Left renal pelvis (tissue), 4 donors: ENCODE measurements around the gene GGT5. TPM values are rescaled to one million over a fixed set of nuclear protein-coding genes. Genes with fewer than 3 reads are reported as not detected.
"Not testable (repeated sequence)": the region's sequence is repeated elsewhere in the genome, so short reads cannot be mapped to it uniquely, and the experiment has no call there.

Experiments
- DNase-seq, 4 donors: peaks; one replicate each; pipeline ENCODE4 v3.0.0-alpha.2; 2013; ENCODE audit warnings: low read depth in 4 of 4, low spot score in 3 of 4
- polyA plus RNA-seq, 4 donors: library from polyadenylated mRNA; unstranded; fragments of 120-200 nt; gene quantifications; one replicate each; pipeline ENCODE4 v1.2.1, GENCODE V29; 2013; ENCODE audit not compliant: insufficient read length in 4 of 4

The GGT5 gene
- polyA plus RNA-seq, 4 donors: 13.6 to 29.3 (median 16.4) TPM

DNA sequence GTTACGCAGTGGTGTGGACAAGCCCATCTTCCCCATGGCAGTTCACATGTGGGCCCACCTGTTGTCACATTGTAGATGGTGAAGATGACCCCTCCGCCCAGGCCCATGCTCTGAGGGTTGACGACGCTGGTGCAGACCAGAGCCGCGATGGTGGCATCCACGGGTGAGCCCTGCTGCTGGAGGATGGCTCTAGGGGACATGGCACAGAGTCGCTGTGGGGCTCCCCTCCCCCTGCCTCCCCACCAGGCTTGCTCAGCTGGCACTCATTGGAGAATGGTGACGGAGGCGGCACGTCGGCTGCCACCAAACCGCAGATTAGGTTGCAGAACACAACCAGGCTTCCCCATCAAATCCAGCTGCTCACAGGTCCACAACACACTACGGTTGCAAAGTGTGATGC is 11.1 kb downstream of the GGT5 start:
- DNase-seq: no peak

DNA sequence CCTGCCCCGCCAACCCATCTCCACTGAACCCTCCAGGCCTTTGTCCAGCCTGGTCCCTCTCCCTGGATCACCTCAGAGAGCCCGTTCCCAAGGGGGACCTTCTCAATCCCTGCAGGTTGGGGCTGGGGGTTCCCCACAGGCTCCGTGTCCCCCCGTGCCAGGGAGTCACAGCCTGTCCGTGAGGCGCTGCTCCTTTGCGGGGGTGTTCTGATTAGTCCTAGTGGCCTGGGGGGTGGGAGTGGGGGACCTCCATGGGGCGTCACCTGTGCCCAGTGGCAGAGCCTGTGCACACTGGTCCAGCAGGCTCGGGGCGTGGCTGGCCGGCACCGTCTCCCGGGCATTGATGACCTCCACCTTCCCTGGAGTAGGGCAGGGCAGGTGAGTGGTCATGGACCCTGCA is 11.6 kb downstream of the GGT5 start:
- DNase-seq: no peak

DNA sequence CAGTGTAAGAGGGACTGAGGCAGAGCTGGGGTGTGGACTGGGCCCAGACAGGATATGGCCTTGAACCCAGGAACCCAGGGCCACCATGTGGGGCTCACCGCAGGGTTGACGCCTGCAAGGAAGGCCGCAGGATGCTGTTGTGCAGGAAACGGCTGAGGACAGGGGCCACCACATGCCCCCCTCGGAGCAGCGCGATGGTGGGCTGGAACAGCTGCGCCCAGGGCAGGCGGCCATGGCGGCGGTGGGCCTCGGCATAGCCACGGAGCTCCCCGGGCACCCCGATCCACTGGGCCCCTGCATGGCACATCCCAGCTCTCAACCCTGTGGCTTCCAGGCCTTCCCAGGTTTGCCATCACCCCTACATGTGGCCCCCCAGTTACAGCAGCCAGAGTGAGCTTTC is 12.2 kb downstream of the GGT5 start:
- DNase-seq: no peak

DNA sequence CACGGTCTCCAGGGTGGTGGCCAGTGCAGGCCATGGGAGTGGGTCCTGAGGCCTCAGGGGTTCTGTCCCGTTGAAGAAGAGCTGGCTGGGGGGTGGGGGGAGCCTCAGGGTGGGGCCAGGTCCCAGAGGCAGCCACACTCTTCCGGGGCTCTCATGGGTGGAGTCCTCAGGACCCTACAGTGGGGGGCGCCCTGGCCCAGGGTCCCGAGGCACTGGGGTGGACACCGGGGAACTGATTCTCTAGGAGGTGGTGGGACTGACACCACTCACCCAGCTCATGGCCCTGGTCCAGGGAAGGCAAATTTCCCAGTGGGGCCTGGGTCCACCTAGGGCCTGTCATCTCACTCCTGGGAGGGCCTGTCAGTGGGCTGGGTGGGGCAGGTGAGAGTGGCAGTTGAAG is 12.8 kb downstream of the GGT5 start:
- no peak for DNase-seq

DNA sequence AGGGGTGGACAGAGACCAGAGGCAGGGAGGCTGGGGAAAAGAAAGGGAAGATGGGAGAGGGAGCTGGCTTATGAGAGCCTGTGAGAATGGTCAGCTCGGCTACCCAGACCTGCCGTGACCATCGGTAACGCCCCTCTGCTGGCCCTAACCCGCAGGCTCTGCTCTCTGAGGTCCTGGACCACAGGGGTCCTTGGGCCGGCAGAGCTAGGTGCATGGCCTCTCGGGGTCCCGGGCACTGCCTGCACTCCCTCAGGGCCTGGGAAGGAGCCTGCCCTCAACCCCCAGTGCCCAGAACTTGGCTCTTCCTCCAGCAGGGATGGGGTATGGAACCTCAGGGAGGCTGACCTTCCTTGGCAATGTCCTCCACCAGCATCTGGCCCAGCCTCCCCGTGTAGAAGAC is 13.2 kb downstream of the GGT5 start:
- no peak for DNase-seq

DNA sequence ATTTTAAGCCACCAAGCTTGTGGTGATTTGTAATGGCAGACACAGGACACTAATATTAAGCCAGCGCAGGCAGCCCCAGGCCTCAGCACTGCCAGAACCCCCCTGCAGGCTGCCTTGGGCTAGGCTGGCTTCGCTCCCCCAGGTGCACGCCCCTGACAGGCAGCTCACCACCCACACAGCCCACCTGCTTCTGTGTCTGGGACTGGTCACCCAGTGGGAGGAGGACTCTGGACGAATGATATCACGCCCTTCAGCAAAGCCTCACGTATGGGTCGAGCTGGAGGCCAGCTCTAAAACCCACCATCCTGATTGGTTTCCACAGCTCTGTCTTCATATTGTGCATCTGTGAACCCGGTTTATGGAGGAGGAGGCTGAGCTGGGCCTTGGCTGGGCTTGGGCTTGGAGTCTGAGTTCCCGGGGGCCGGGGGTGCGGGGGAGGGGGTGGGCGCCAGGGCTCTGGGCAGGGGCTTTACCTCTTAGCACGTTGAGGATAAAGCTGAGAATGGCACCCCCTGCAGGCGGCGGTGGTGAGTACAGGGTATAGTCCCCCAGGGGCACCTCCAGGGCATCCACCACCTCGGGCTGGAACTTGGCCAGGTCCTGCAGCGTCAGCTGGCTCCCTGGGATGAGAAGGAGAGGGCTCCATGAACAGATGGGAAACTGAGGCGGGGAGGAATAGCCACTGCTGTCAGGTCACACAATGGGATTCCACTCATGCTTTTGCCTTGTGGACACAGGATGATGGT is 13.8 kb downstream of the GGT5 start:
- no peak for DNase-seq

DNA sequence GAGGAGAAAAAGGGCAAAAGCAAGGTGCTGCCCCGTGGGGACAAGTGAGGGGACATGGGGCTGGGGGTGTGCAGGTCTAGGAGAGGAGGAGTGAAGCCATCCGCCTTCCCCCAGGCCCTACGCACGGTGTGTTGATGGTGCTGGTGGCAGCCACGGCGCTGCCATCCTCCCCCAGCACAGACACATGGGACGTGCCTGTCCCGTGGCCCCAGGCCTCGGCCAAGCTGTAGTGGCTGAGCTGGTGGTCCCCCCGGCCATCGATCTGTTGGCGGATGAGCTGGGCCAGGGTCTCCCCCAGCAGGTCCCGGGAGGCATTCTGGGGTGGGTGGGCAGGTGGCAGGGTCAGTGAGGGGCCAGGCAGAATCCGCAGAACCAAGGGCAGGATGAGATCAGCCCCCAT is 18.9 kb downstream of the GGT5 start:
- DNase-seq: no peak

DNA sequence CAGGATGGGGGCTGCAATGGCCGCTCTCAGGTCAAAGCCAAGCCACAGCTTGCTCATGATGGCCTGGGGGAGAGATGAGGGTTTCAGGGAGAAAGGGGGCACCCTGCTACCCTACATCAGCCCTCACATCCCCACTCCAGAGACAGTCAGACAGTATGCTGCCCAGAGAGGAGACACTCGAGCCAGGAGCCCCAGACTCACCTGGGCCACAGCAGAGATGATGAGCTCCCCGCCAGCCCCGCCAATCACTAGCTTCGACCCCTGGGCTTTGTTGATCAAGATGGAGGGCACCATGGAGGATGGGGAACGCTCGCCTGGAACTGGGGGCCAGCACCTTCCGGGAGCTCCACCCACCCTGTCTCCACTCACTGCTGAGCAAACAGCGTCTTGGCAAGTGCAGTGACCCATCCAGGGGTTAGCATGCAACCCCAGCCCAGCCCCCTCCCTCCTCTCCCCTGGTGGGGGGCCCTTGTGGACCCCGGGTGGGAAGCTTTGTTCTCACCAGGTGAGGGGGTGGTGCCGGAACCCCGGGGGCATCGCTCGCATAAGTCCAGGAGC is 19.8 kb downstream of the GGT5 start:
- DNase-seq: no peak

DNA sequence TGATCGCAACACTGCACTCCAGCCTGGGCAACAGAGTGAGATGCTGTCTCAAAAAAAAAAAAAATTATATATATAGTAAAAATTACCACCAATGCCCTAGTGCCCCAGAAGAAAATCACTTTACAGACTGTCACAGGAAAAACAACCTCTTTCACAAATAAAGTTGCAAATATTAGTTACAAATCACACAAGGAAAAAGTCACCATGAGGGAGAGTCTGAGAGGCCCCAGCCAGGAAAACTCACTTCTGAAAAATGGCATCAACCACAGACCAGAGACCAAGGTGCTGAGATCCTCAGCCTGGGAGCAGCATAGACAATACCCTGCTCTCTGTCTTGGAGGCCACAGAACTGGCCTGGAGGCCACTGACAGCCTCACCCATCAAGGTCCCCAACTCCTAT is 20.4 kb downstream of the GGT5 start:
- DNase-seq: no peak

DNA sequence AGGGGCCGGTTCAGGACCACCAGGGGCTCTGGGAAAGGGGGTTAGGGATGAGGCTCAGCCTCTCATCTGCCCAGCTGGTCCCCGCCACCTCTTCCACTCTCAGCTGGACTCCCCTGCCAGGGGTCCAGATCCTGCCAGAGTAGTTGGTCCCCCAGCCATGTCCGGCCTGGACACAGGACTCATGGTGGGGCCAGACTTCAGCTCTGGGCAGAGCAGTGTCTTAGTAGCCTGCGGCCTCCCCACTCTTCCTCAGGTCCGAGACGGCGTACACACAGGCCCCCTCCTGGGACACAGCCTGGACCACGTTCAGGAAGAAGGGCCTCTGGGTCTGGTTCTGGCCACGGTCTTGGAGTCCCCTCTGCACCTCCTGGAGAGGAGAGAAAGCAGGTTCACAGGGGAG is 25.1 kb downstream of the GGT5 start:
- no peak for DNase-seq

DNA sequence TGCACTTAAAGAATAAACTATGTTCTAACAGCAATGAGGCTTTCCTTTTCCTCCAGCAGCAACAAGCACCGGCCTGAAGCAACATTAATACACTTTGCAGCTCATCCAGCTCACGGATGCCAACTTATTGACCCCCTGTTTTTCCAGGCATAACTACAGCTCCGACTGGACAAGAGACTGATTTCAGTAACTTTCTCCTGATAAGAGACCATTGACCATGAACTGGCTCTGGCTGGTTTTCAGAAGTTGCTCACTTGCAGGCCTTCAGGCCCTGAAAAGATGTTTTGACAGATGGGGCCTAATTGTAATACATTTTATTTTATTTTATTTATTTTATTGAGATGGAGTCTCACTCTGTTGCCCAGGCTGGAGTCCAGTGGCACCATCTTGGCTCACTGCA is 27.5 kb downstream of the GGT5 start:
- no peak for DNase-seq

DNA sequence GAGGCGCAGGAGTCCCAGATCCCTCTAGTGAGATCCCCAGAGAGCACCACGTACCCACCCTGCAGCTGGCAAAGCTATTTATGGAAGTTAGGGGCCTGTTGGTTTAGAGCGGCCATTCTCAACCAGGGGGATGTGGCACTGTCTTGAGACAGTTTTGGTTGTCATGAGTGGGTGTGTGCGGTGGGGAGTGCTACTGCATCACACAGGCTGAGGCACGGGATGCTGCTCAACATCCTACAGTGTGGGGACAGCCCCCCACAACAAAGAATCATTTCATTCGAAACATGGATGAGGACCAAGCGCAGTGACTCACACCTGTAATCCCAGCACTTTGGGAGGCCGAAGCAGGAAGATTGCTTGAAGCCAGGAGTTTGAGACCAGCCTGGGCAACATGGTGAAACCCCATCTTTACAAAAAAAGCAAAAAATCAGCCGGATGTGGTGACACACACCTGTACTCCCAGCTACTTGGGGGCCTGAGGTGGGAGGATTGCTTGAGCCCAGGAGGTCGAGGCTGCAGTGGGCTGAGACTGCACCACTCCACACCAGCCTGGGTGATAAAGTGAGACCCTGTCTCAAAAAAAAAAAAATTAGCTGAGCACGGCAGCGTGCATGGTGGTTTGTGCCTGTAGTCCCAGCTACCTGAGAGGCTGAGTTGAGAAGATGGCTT is 28.2 kb downstream of the GGT5 start:
- no peak for DNase-seq

DNA sequence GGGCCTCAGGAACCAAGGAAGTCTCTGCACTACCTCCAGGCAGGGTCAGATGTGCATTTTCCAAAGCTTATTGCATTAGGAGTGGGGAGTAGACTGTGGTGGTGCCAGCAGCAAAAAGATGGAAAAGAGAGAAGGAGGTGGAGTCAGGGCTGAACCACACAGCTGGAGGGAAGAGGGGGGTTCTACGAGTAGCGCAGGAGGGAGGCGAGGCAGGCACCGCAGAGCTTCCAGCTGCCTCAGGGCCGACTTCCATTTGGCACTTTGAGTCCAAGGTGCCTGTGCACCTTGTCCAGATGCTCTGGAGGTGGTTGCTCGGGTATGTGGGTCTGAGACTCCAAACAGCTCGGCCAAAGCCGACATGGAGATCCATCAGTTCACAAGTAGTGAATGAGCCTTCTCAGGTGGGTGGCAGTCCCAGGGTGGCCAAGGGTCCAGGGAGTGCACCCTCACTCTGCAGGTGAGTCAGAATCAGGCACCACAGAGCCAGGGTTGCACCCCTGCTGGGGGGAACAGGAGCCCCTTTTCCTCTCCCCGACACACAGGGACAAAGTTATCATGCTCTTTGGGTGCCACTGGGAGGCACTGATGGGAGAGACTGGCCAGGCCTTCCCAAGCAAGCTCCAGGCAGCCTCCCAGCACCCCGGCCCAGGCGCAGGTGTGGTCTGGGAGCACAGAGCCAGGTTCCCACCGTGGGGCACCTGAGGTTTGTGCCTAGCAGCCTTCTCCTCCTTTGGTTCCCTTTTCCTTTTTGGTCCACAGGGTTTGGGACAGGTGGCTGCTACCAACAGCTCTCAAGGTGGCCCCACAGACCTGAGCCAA is 30.2 kb downstream of the GGT5 start:
- no peak for DNase-seq

DNA sequence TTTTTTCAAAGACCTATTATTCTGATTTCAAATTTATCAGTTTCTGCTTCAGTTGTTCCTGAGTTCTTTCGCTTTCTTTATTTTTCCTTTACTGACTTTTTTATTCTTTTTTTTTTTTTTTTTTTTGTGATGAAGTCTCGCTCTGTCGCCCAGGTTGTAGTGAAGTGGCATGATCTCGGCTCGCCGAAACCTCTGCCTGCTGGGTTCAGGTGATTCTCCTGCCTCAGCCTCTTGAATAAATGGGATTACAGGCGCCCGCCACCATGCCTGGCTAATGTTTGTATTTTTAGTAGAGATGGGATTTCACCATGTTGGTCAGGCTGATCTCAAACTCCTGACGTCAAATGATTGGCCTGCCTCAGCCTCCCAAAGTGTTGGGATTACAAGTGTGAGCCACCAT is 31.8 kb downstream of the GGT5 start:
- not testable (repeated sequence) for DNase-seq

DNA sequence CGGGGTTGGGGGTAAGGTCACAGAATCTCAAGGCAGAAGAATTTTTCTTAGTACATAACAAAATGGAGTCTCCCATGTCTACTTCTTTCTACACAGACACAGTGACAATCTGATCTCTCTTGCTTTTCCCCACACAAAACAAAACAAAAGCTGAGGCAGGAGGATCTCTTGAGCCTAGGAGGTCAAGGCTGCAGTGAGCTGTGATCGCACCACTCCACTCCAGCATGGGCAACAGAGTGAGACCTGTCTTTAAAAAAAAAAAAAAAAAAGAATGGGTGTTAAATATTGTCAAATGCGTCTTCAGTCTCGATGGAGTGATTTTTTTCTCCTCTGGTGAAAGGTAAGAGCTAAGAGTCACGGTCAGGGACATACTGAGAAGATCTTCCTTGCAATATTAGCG is 33.2 kb downstream of the GGT5 start:
- not testable (repeated sequence) for DNase-seq

DNA sequence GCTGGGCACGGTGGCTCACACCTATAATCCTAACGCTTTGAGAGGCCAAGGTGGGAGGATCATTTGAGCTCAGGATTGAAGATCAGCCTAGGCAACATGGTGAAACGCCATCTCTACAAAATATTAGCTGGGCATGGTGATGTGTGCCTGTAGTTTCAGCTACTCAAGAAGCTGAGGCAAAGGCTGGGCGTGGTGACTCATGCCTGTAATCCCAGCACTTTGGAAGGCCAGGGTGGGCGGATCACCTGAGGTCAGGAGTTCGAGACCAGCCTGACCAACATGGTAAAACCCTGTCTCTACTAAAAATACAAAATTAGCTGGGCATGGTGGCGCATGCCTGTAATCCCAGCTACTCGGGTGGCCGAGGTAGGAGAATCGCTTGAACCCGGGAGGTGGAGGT is 34.5 kb downstream of the GGT5 start:
- not testable (repeated sequence) for DNase-seq

DNA sequence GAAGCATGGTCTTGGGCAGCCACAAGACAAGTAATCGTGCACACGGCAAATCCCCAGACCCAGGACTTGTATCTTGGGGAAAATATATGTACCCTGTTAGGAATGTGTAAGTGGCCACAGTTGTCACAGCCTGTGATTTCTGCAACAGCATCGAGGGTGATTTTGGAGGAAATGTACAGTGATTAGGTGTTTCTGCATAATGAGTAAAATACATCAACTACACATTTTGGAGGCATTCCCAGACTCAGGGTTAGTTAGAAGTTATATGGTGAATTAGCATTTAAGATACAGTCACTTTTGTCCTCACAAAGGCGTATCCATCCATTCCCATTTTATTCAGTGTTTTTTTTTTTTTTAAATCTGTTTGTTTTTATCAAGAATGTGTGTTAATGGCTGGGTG is 35.2 kb downstream of the GGT5 start:
- DNase-seq: no peak

DNA sequence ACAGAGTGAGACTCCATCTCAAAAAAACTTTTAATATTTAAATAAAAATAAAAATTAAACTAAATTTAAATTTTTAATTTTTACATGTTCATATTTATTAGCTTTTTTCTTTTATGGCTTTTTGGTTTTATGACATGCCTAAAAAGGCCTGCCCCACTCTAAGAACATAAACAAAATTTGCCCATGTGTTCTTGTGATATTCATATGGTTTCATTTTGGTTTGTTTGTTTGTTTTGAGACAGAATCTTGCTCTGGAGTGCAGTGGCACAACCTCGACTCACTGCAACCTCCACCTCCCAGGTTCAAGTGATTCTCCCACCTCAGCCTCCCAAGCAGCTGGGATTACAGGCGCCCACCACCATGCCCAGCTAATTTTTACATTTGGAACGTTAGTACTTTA is 35.9 kb downstream of the GGT5 start:
- no peak for DNase-seq

DNA sequence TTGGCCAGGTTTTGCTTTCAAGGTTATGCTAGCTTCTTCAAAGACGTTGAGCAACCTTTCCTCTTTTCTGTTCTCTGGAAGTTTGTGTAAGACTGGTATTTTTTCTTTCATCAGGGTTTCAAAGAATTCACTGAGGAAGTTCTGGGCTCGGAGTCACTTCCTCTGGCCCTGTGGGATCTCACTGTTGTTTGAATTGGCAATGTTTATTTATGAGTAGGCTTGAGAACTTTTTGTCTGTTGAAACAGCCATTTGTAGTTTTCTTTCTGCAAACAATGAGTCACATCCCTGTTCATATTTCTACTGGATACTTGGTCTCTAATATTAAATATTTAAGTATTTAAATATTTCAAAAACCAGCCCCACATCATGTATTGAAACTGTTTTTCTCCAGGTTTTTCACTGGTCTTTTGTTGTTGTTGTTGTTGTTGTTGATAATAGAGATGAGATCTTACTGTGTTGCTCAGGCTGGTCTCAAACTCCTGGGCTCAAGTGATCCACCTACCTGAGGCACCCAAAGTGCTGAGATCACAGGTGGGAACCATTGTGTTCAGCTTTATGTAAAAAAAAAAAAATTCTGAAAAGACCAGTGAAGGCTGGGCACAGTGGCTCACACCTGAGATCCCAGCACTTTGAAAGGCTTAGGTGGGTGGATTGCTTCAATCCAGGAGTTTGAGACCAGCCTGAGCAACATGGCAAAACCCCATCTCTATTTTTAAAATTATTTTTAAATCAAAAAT is 36.7 kb downstream of the GGT5 start:
- DNase-seq: no peak

DNA sequence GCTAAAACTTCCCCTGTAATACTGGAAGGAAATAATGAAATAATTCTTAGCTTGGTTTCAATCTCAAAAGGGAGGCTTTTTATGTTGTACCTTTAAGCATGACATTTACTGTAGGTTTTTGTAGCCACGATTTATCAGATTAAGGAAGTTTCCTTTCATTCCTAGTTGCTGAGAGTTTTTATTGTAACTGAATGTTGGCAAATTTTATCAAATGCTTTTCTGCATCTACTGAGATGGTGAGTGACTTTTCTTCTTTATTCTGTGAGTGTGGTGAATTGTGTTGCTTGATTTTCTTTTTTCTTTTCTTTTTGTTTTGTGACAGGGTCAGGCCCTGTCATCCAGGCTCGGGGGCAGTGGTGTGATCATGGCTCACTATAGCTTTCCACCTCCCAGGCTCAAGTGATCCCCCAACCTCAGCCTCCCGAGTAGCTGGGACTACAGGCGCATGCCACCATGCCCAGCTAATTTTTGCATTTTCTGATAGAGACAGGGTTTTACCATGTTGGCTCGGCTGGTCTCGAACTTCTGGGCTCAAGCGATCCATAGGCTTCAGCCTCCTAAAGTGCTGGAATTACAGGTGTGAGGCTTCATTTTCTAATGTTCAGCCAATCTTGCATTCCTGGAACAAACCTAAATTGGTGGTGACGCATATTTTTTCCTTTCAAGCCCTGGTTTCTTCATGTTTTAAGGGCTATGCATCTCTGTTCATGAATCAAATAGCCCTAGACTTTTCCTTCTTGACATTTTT is 37.4 kb downstream of the GGT5 start:
- DNase-seq: no peak
